Measurements from ENCODE around the gene ARHGAP40. TPM values are rescaled to one million over a fixed set of nuclear protein-coding genes. Genes with fewer than 3 reads are reported as not detected.

The ARHGAP40 gene
- total and polyA plus RNA-seq, 4 donors = 0.57 to 5.0 (median 1.1) TPM

DNA sequence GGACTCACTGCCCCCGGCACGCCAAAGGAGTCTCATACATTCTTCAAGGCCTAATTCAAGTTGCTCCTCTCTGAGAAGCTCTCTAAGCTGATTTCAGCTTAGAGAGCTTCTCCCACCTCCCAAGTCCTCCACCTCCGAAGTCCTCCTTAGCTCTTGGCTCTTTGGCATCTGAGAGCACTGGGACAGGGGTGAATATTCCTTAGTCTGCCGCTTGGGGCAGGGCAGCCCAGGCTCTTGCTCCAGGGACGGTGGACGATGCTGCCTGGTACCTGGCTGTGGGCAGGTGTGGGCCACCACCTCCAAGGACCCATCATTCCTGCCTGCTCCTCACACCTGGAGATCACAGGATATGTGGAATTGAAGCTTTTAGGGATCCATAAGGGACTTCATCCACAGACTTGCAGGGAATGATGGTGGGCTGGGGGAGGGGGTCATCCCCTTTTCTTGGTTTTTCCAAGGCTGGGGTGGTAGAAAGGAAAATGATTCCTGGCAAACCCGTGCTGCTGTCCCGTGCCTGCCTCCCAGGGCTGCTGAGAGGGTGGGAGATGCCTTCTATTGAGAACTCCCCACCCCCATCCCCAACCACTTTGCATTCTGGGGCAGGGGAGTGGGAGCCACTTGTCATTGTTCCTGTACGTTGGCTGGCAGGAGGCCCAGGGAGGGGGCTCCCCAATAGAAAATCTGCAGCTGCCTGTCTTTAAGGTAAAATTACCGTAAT is 57.4 kb downstream of the ARHGAP40 start:
- Histone ChIP-seq H3K27me3 (ENCODE audit: control insufficient read depth in 3 of 3, insufficient read depth in 3 of 3, low read length in 2 of 3) (peaks cover 0 to 7% (median 0%) of the 10 kb centered on the region in 3 donors), H3K36me3 (ENCODE audit: control insufficient read depth in 4 of 4, insufficient read depth in 4 of 4, low read length in 4 of 4) (no peaks in the 10 kb centered on the region), H3K4me1 (ENCODE audit: control insufficient read depth in 5 of 5, insufficient read depth in 5 of 5, low read length in 5 of 5) (no peaks in the 10 kb centered on the region), H3K9ac (ENCODE audit: insufficient read depth in 1 of 2, low read length in 2 of 2) (no peak overlapping the region), H3K9me3 (ENCODE audit: control insufficient read depth in 4 of 4, insufficient read depth in 3 of 4, low read length in 3 of 4) (peaks cover 0 to 3% (median 0%) of the 10 kb centered on the region in 4 donors), H3K4me3 (no peak overlapping the region), H3K27ac (ENCODE audit: low read depth in 1 of 2, low read length in 1 of 2) (no peak overlapping the region)
- ATAC-seq (ENCODE audit: insufficient read depth, low FRiP score) (no peak), DNase-seq (peak in 2 of 3 donors; percentile 18 to 19)
- WGBS, 2 donors = 14 to 15% methylated on average over 10 of the region's 10 CpGs
- peak; percentile 11 for TF ChIP-seq CTCF (IDR thresholded peaks at IDR 0.05; ENCODE audit: control extremely low read depth, extremely low read depth)

GRCh38 chr20:38659597-38659880 is 57.9 kb downstream of the ARHGAP40 start:
- Histone ChIP-seq H3K4me3 (no peak overlapping the region), H3K36me3 (ENCODE audit: control insufficient read depth in 4 of 4, insufficient read depth in 4 of 4, low read length in 4 of 4) (no peaks in the 10 kb centered on the region), H3K9me3 (ENCODE audit: control insufficient read depth in 4 of 4, insufficient read depth in 3 of 4, low read length in 3 of 4) (peaks cover 0 to 8% (median 0%) of the 10 kb centered on the region in 4 donors), H3K9ac (ENCODE audit: insufficient read depth in 1 of 2, low read length in 2 of 2) (no peak overlapping the region), H3K27ac (ENCODE audit: low read depth in 1 of 2, low read length in 1 of 2) (no peak overlapping the region), H3K27me3 (ENCODE audit: control insufficient read depth in 3 of 3, insufficient read depth in 3 of 3, low read length in 2 of 3) (peaks cover 0 to 7% (median 0%) of the 10 kb centered on the region in 3 donors), H3K4me1 (ENCODE audit: control insufficient read depth in 5 of 5, insufficient read depth in 5 of 5, low read length in 5 of 5) (no peaks in the 10 kb centered on the region)
- no peak for ATAC-seq (ENCODE audit: insufficient read depth, low FRiP score)
- no peak for DNase-seq
- TF ChIP-seq CTCF (IDR thresholded peaks at IDR 0.05; ENCODE audit: control extremely low read depth, extremely low read depth) = no peak
- 69 to 79% methylated on average over 4 of the region's 4 CpGs for WGBS, 2 donors

DNA sequence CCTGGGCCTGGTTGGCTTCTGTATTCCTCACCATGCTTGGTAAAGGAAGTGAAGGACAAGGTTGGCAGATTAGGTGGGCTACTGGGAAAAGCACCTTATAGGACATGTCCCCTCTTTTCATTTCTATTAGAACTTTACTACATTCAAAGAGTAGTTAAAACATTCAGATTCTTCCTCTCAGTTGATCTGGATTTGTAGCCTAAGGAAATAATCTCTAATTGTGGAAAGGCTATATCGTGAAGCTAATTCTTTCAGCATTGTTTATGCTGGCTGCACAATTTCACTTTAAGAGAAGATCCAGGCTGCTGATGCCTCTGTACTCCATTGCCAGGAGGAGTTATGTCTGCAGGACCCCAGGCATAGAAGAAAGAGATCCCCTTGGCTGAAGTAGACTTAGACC is 58.8 kb downstream of the ARHGAP40 start:
- ATAC-seq (ENCODE audit: insufficient read depth, low FRiP score) (no peak), DNase-seq (no peak)
- no peak overlapping the region for H3K4me3 ChIP-seq
- H3K9me3 ChIP-seq (ENCODE audit: control insufficient read depth in 4 of 4, insufficient read depth in 3 of 4, low read length in 3 of 4) = peaks cover 0 to 8% (median 0%) of the 10 kb centered on the region in 4 donors
- WGBS, 2 donors = 83 to 90% methylated on average over 1 of the region's 1 CpG
- H3K9ac ChIP-seq (ENCODE audit: insufficient read depth in 1 of 2, low read length in 2 of 2) = no peak overlapping the region
- peaks cover 0 to 4% (median 0%) of the 10 kb centered on the region in 3 donors for H3K27me3 ChIP-seq (ENCODE audit: control insufficient read depth in 3 of 3, insufficient read depth in 3 of 3, low read length in 2 of 3)
- H3K4me1 ChIP-seq (ENCODE audit: control insufficient read depth in 5 of 5, insufficient read depth in 5 of 5, low read length in 5 of 5) = no peaks in the 10 kb centered on the region
- H3K36me3 ChIP-seq (ENCODE audit: control insufficient read depth in 4 of 4, insufficient read depth in 4 of 4, low read length in 4 of 4) = no peaks in the 10 kb centered on the region
- no peak for TF ChIP-seq CTCF (IDR thresholded peaks at IDR 0.05; ENCODE audit: control extremely low read depth, extremely low read depth)
- H3K27ac ChIP-seq (ENCODE audit: low read depth in 1 of 2, low read length in 1 of 2) = no peak overlapping the region

- no peak overlapping the region for H3K9ac ChIP-seq (ENCODE audit: insufficient read depth in 1 of 2, low read length in 2 of 2)
- H3K36me3 ChIP-seq (ENCODE audit: control insufficient read depth in 4 of 4, insufficient read depth in 4 of 4, low read length in 4 of 4) = no peaks in the 10 kb centered on the region
- H3K27me3 ChIP-seq (ENCODE audit: control insufficient read depth in 3 of 3, insufficient read depth in 3 of 3, low read length in 2 of 3) = peaks cover 0 to 4% (median 0%) of the 10 kb centered on the region in 3 donors
- peaks cover 0 to 8% (median 0%) of the 10 kb centered on the region in 5 donors for H3K4me1 ChIP-seq (ENCODE audit: control insufficient read depth in 5 of 5, insufficient read depth in 5 of 5, low read length in 5 of 5)
- DNase-seq = no peak
- peaks cover 0 to 8% (median 0%) of the 10 kb centered on the region in 4 donors for H3K9me3 ChIP-seq (ENCODE audit: control insufficient read depth in 4 of 4, insufficient read depth in 3 of 4, low read length in 3 of 4)
- WGBS, 2 donors = 72 to 96% methylated on average over 3 of the region's 3 CpGs
- no peak for TF ChIP-seq CTCF (IDR thresholded peaks at IDR 0.05; ENCODE audit: control extremely low read depth, extremely low read depth)
- no peak overlapping the region for H3K27ac ChIP-seq (ENCODE audit: low read depth in 1 of 2, low read length in 1 of 2)
- no peak overlapping the region for H3K4me3 ChIP-seq
- no peak for ATAC-seq (ENCODE audit: insufficient read depth, low FRiP score)
Observed at GRCh38 chr20:38663660-38664059, 62.1 kb downstream of the ARHGAP40 start.

Measured in lung (tissue), 12 donors.